CD4-positive, alpha-beta T cell (primary cell): ENCODE results near the gene KDM8. TPM values are rescaled to one million over a fixed set of nuclear protein-coding genes. Genes with fewer than 3 reads are reported as not detected.

Source experiments
- ATAC-seq: fragments of 200-7000 bp; cut with Tn5 transposase; one replicate; pipeline ENCODE4 v1.10.0; 2022; ENCODE audit warnings: mild to moderate bottlenecking; ENCODE audit not compliant: poor library complexity
- CTCF ChIA-PET: fragments of 350-600 bp; sonication (Branson Sonifier 250); formaldehyde crosslinking; loops from one replicate; lab custom pipeline; 2021; ENCODE audit warnings: antibody characterized with exemption, inconsistent platforms; lab: Charles Lee
- POLR2A ChIA-PET: fragments of 350-600 bp; sonication (Branson Sonifier 250); formaldehyde crosslinking; loops from one replicate; lab custom pipeline; 2021; ENCODE audit warnings: antibody characterized with exemption, inconsistent platforms; lab: Charles Lee
- DNase-seq, 14 experiments: peaks; one replicate each; pipeline ENCODE4 v3.0.0-alpha.2; 2013 to 2020; ENCODE audit warnings: mixed read lengths in 2 of 14
- H3K27ac ChIP-seq, 2 donors: one replicate each; pipeline versions ENCODE4 v1.5.1 to v1.7.0; 2013; ENCODE audit warnings: low read length in 2 of 2, low read depth in 1 of 2, mild to moderate bottlenecking in 1 of 2
- H3K27me3 ChIP-seq, 2 experiments: 1 replicate in 1 of 2; 2 replicates in 1 of 2; pipeline versions ENCODE4 v1.6.1 to v1.7.0; 2013; ENCODE audit warnings: low read length in 2 of 2, control low read depth in 1 of 2, mild to moderate bottlenecking in 1 of 2, moderate library complexity in 1 of 2; ENCODE audit not compliant: insufficient read depth in 2 of 2, control insufficient read depth in 1 of 2
- H3K36me3 ChIP-seq: one replicate; pipeline ENCODE4 v1.6.1; 2013; ENCODE audit warnings: low read length, control low read depth; ENCODE audit not compliant: insufficient read depth
- H3K4me1 ChIP-seq: one replicate; pipeline ENCODE4 v1.6.1; 2013; ENCODE audit warnings: low read length, control low read depth; ENCODE audit not compliant: insufficient read depth
- H3K4me3 ChIP-seq: one replicate; pipeline ENCODE4 v1.5.1; 2013; ENCODE audit warnings: mild to moderate bottlenecking, low read length, moderate library complexity
- H3K9me3 ChIP-seq, 2 experiments: 1 replicate in 1 of 2; 2 replicates in 1 of 2; pipeline versions ENCODE4 v1.6.1 to v1.7.0; 2013; ENCODE audit warnings: low read length in 2 of 2, mild to moderate bottlenecking in 2 of 2, control low read depth in 1 of 2, moderate library complexity in 1 of 2; ENCODE audit not compliant: control insufficient read depth in 1 of 2, insufficient read depth in 1 of 2
- H3K27ac Mint-ChIP-seq: one replicate; pipeline ENCODE4 v1.8.0; 2020; ENCODE audit warnings: mixed read lengths
- H3K27me3 Mint-ChIP-seq: one replicate; pipeline ENCODE4 v1.8.0; 2021; ENCODE audit warnings: mixed read lengths
- H3K36me3 Mint-ChIP-seq: one replicate; pipeline ENCODE4 v1.8.0; 2021; ENCODE audit warnings: low read depth, mixed read lengths
- H3K4me1 Mint-ChIP-seq: one replicate; pipeline ENCODE4 v1.8.0; 2021; ENCODE audit warnings: low read depth, mixed read lengths
- H3K4me3 Mint-ChIP-seq: one replicate; pipeline ENCODE4 v1.8.0; 2020; ENCODE audit warnings: mild to moderate bottlenecking, mixed read lengths
- H3K9me3 Mint-ChIP-seq: one replicate; pipeline ENCODE4 v1.8.0; 2020; ENCODE audit warnings: mixed read lengths
- intact Hi-C, 2 experiments: fragments of 100-400 bp; cut with DNase I in 1 of 2; cut with micrococcal nuclease in 1 of 2; formaldehyde crosslinking; loops; one replicate each; pipeline versions ENCODE4 v1.15.1 to v1.9.0; 2023 to 2025; cut with DNase I, micrococcal nuclease
- total RNA-seq, 174 experiments: library from RNA in 2 of 174; stranded (reverse) in 2 of 174; gene quantifications; one replicate each; pipeline ENCODE4 v1.2.3 and lab custom pipeline; 2021 to 2026
- TF ChIP-seq, protein P1 (sequence below): fragments of 200-600 bp; IDR thresholded peaks from one replicate; pipeline ENCODE4 v1.8.0; 2022; ENCODE audit warnings: antibody characterized with exemption, mild to moderate bottlenecking

Gene KDM8
- total RNA-seq, 2 experiments from 2014 or later, result 15.1 to 17.3 TPM

DNA sequence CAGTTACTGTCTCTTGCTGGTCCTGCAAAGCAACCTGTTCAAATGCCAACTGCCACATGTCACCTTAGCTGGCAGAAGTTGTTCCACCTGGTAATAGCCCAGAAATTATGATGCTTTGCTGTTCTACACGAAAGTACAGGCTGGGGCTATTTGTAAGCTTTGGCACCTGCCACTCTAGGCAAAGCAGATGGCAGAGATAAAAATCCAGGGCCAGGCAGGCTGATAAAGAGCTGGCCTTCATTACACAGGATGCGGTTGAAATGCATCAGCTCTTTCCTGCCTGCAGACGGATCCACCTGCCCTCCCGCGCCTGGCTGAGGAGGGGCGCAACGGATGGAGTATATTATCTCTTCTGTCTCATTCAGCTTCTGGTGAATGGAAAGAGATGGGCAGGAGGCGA, 29.3 kb upstream of the KDM8 start:
- CTCF ChIA-PET, result interaction anchor here (0.6 to 2.8 kb wide), 7 partner anchors 9 to 194 kb away, joined by 3 to 16 read pairs (median 4); no protein-coding TSS in a partner anchor
- no peaks in the 10 kb centered on the region for H3K9me3 Mint-ChIP-seq
- H3K27me3 Mint-ChIP-seq, result no peaks in the 10 kb centered on the region
- DNase-seq (peak; percentile 36 to 89 (median 58)), ATAC-seq (peak; percentile 51)
- Histone ChIP-seq H3K4me1 (peaks cover 78% of the 10 kb centered on the region), H3K9me3 (no peaks in the 10 kb centered on the region), H3K4me3 (no peak overlapping the region), H3K27ac (peak overlapping the region in 1 of 2 donors; percentile 28), H3K36me3 (no peaks in the 10 kb centered on the region), H3K27me3 (no peaks in the 10 kb centered on the region)
- H3K36me3 Mint-ChIP-seq, result no peaks in the 10 kb centered on the region
- peaks cover 86% of the 10 kb centered on the region for H3K4me1 Mint-ChIP-seq
- peak overlapping the region; percentile 65 for H3K4me3 Mint-ChIP-seq
- intact Hi-C loops, result no loop called here
- peak overlapping the region; percentile 87 for H3K27ac Mint-ChIP-seq
- TF ChIP-seq, protein P1, sequence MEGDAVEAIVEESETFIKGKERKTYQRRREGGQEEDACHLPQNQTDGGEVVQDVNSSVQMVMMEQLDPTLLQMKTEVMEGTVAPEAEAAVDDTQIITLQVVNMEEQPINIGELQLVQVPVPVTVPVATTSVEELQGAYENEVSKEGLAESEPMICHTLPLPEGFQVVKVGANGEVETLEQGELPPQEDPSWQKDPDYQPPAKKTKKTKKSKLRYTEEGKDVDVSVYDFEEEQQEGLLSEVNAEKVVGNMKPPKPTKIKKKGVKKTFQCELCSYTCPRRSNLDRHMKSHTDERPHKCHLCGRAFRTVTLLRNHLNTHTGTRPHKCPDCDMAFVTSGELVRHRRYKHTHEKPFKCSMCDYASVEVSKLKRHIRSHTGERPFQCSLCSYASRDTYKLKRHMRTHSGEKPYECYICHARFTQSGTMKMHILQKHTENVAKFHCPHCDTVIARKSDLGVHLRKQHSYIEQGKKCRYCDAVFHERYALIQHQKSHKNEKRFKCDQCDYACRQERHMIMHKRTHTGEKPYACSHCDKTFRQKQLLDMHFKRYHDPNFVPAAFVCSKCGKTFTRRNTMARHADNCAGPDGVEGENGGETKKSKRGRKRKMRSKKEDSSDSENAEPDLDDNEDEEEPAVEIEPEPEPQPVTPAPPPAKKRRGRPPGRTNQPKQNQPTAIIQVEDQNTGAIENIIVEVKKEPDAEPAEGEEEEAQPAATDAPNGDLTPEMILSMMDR, result peak; percentile 26
- POLR2A ChIA-PET, result interaction anchor here (0.6 to 2.3 kb wide), 23 partner anchors 8 to 289 kb away, joined by 3 to 31 read pairs (median 4); partner anchors contain the start of genes IL21R, KDM8 and NSMCE1

DNA sequence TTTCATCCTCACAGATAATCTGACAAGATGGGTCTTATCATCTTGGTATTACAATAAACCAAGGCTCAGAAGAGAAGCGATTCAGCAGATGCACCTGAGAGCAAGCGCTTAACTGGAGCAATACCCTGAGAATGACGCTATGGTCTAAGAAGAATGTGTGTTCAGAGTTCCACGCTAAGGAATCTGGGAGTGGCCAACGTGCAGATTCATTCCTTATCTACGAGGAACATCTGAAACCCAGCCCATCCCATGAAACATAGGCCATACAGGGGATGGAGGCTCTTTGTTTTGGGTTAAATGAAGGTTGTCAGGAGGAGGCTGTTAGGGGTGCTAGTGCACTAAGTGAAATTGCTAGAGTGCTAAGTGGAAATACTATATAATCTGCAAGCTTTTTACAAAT, 28.5 kb upstream of the KDM8 start:
- CTCF ChIA-PET, result interaction anchor here (0.6 to 2.8 kb wide), 3 partner anchors 56 to 191 kb away, joined by 3 to 16 read pairs (median 6); no protein-coding TSS in a partner anchor
- Histone ChIP-seq H3K4me3 (no peak overlapping the region), H3K27me3 (no peaks in the 10 kb centered on the region), H3K9me3 (no peaks in the 10 kb centered on the region), H3K27ac (peak overlapping the region in 1 of 2 donors; percentile 28), H3K36me3 (no peaks in the 10 kb centered on the region), H3K4me1 (peaks cover 78% of the 10 kb centered on the region)
- DNase-seq (no peak), ATAC-seq (no peak)
- Mint-ChIP-seq H3K27ac (peak overlapping the region; percentile 87), H3K4me3 (no peak overlapping the region), H3K9me3 (no peaks in the 10 kb centered on the region), H3K36me3 (no peaks in the 10 kb centered on the region), H3K4me1 (peaks cover 86% of the 10 kb centered on the region), H3K27me3 (no peaks in the 10 kb centered on the region)
- intact Hi-C loops, result loop anchor here (5.0 kb wide), 3 partner anchors 58 to 193 kb away; no protein-coding TSS in a partner anchor
- TF ChIP-seq, protein P1, result no peak
- POLR2A ChIA-PET, result interaction anchor here (1.1 to 2.3 kb wide), 12 partner anchors 14 to 288 kb away, joined by 3 to 31 read pairs (median 8); partner anchors contain the start of genes IL21R and KDM8

DNA sequence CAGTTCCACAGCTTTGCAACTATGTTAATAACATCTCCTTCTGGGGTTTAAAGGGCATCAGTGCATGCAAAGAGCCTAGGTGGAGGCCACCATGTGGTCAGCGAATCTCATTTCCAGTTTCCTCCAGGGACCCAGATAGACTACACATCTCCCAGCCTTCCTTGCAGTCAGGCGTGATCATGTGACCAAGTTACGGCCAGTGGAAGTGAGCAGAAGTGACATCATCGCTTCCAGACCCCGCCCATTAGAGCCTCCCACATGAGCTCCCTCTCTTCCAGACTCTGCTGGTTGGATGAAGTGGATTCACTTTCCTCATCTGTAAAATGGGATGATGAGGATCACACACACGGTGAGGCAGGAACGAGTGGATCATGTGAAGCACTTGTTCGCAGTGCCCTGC, 27.4 kb upstream of the KDM8 start:
- POLR2A ChIA-PET, result interaction anchor here (0.9 kb wide), 1 partner anchor 28 kb away, joined by 3 read pairs; the partner anchor contains the start of gene KDM8

More for the DNA sequence above, 27.4 kb upstream of the KDM8 start:
- Mint-ChIP-seq H3K9me3 (no peaks in the 10 kb centered on the region), H3K4me3 (no peak overlapping the region), H3K36me3 (no peaks in the 10 kb centered on the region), H3K27me3 (no peaks in the 10 kb centered on the region), H3K27ac (no peak overlapping the region), H3K4me1 (peaks cover 78% of the 10 kb centered on the region)
- no peak overlapping the region for H3K4me3 ChIP-seq
- no peaks in the 10 kb centered on the region for H3K9me3 ChIP-seq
- intact Hi-C loops, result loop anchor here (5.0 kb wide), 3 partner anchors 56 to 191 kb away; no protein-coding TSS in a partner anchor
- H3K36me3 ChIP-seq, result no peaks in the 10 kb centered on the region
- H3K4me1 ChIP-seq, result peaks cover 69% of the 10 kb centered on the region
- H3K27me3 ChIP-seq, result no peaks in the 10 kb centered on the region
- H3K27ac ChIP-seq, result no peak overlapping the region
- ATAC-seq, result no peak
- CTCF ChIA-PET, result interaction anchor here (1.3 kb wide), 1 partner anchor 59 kb away, joined by 3 read pairs; no protein-coding TSS in a partner anchor
- DNase-seq, result no peak
- TF ChIP-seq, protein P1, result no peak
